Natural killer cell treated with Interleukin-12 subunit alpha and Interleukin-12 subunit beta and Interleukin-15 and Interleukin-18, amount 100 ng/mL, for 72 hours (primary cell): ENCODE data around the gene NEAT1. TPM values are rescaled to one million over a fixed set of nuclear protein-coding genes. Genes with fewer than 3 reads are reported as not detected.

Source experiments
- ATAC-seq, 2 donors: fragments of 150-1000 bp; cut with Tn5 transposase in 1 of 2; sonication (Bioruptor Pico), chemical (Tn5 transposase) in 1 of 2; 2 replicates each; pipeline ENCODE4 v1.10.0; 2021
- DNase-seq: peaks from one replicate; pipeline ENCODE4 v3.0.0; 2022; ENCODE audit warnings: low spot score
- H3K27ac Mint-ChIP-seq, 2 donors: 1 replicate in 1 of 2; 2 replicates in 1 of 2; pipeline ENCODE4 v1.8.0; 2022; ENCODE audit warnings: mixed read lengths in 2 of 2, mild to moderate bottlenecking in 1 of 2, moderate library complexity in 1 of 2
- H3K27me3 Mint-ChIP-seq, 2 donors: 1 replicate in 1 of 2; 2 replicates in 1 of 2; pipeline ENCODE4 v1.8.0; 2022; ENCODE audit warnings: mixed read lengths in 2 of 2
- H3K36me3 Mint-ChIP-seq: one replicate; pipeline ENCODE4 v1.8.0; 2022; ENCODE audit warnings: mixed read lengths
- H3K4me1 Mint-ChIP-seq, 2 donors: 1 replicate in 1 of 2; 2 replicates in 1 of 2; pipeline ENCODE4 v1.8.0; 2022; ENCODE audit warnings: low read depth in 2 of 2, mixed read lengths in 2 of 2, mild to moderate bottlenecking in 1 of 2
- H3K4me3 Mint-ChIP-seq: one replicate; pipeline ENCODE4 v1.8.0; 2022; ENCODE audit warnings: mixed read lengths
- H3K9me3 Mint-ChIP-seq: 2 replicates; pipeline ENCODE4 v1.8.0; 2022; ENCODE audit warnings: mixed read lengths
- total RNA-seq, 2 donors: library from RNA; stranded (reverse); gene quantifications; one replicate each; pipeline ENCODE4 v1.2.3, GENCODE V29; 2022

The NEAT1 gene
- total RNA-seq, 2 donors from 2014 or later: 432 to 571 TPM

GRCh38 chr11:65492637-65493366 lies 70.2 kb downstream of the NEAT1 start:
- no peaks in the 10 kb centered on the region for H3K9me3 Mint-ChIP-seq
- H3K27ac Mint-ChIP-seq: peak overlapping the region; percentile 19 to 68
- ATAC-seq (no peak), DNase-seq (no peak)
- H3K4me1 Mint-ChIP-seq: peaks cover 22 to 32% of the 10 kb centered on the region in 2 donors
- H3K27me3 Mint-ChIP-seq: no peaks in the 10 kb centered on the region
- no peaks in the 10 kb centered on the region for H3K36me3 Mint-ChIP-seq
- H3K4me3 Mint-ChIP-seq: peak overlapping the region; percentile 59

- Mint-ChIP-seq H3K4me3 (peak overlapping the region; percentile 59), H3K9me3 (no peaks in the 10 kb centered on the region), H3K27me3 (no peaks in the 10 kb centered on the region), H3K4me1 (peaks cover 19 to 26% of the 10 kb centered on the region in 2 donors), H3K36me3 (no peaks in the 10 kb centered on the region), H3K27ac (peak overlapping the region in 1 of 2 donors; percentile 68)
- ATAC-seq: no peak
- DNase-seq: no peak
Measured at GRCh38 chr11:65493367-65494176, 71.0 kb downstream of the NEAT1 start.

Other genes starting within 250 kb of the NEAT1 start
- gene CAPN1, start 240.9 kb upstream of the NEAT1 start, total RNA-seq: 100 to 1,000 TPM; 141 to 146 TPM
- 10 to 100 TPM; 56.8 to 80.9 TPM for gene POLA2, start 160.8 kb upstream of the NEAT1 start, total RNA-seq
- gene CDC42EP2, start 107.9 kb upstream of the NEAT1 start, total RNA-seq: 1 to 10 TPM in 1 of 2 donors, not detected in 1; 1.7 TPM
- gene DPF2, start 88.9 kb upstream of the NEAT1 start, total RNA-seq: 10 to 100 TPM; 61.8 to 82.5 TPM
- 1 to 10 TPM in 1 of 2 donors, under 1 TPM in 1; 0.59 to 1.3 TPM for gene TIGD3, start 68.0 kb upstream of the NEAT1 start, total RNA-seq
- gene SLC25A45, start 40.2 kb upstream of the NEAT1 start, total RNA-seq: 10 to 100 TPM; 10.8 to 12.6 TPM
- gene FRMD8, start 36.2 kb upstream of the NEAT1 start, total RNA-seq: 10 to 100 TPM; 50.5 to 68.4 TPM
- 1,000 to 10,000 TPM; 6,610 to 7,236 TPM for gene MALAT1, start 76.2 kb downstream of the NEAT1 start, total RNA-seq
- gene SCYL1, start 102.3 kb downstream of the NEAT1 start, total RNA-seq: 100 to 1,000 TPM in 1 of 2 donors, 10 to 100 TPM in 1; 84.5 to 112 TPM
- 10 to 100 TPM; 42.3 to 60.2 TPM for gene LTBP3, start 135.6 kb downstream of the NEAT1 start, total RNA-seq
- gene ZNRD2, start 147.7 kb downstream of the NEAT1 start, total RNA-seq: 10 to 100 TPM; 55.8 to 89.3 TPM
- 10 to 100 TPM; 38.0 to 71.5 TPM for gene FAM89B, start 149.7 kb downstream of the NEAT1 start, total RNA-seq
- 100 to 1,000 TPM; 156 to 188 TPM for gene EHBP1L1, start 153.3 kb downstream of the NEAT1 start, total RNA-seq
- 1 to 10 TPM; 2.3 to 2.8 TPM for gene KCNK7, start 173.0 kb downstream of the NEAT1 start, total RNA-seq
- gene MAP3K11, start 191.4 kb downstream of the NEAT1 start, total RNA-seq: 10 to 100 TPM; 81.1 to 83.3 TPM
- 10 to 100 TPM; 65.1 to 96.9 TPM for gene PCNX3, start 193.0 kb downstream of the NEAT1 start, total RNA-seq
- 100 to 1,000 TPM; 139 to 140 TPM for gene SIPA1, start 215.3 kb downstream of the NEAT1 start, total RNA-seq
- 10 to 100 TPM; 85.2 to 96.4 TPM for gene RELA, start 240.1 kb downstream of the NEAT1 start, total RNA-seq